Subcutaneous adipose tissue (tissue), 4 donors: ENCODE data around the gene SLC38A8. TPM values are rescaled to one million over a fixed set of nuclear protein-coding genes. Genes with fewer than 3 reads are reported as not detected.

Source experiments
- CTCF ChIP-seq: fragments of 450-650 bp; IDR thresholded peaks from one replicate; pipeline ENCODE4 v1.5.1; 2016; ENCODE audit warnings: low read depth, mild to moderate bottlenecking, control low read depth, antibody characterized with exemption, moderate library complexity
- total RNA-seq, 4 donors: library from RNA; depleted of rRNA; stranded (reverse); fragments of >200 nt; gene quantifications; one replicate each; pipeline ENCODE4 v1.1.0, GENCODE V29; 2016

Gene SLC38A8
- total RNA-seq, 4 donors from 2014 or later, result not detected

GRCh38 chr16:84016477-84016876 is 26.1 kb downstream of the SLC38A8 start:
- no peak for TF ChIP-seq CTCF

GRCh38 chr16:84015399-84015798 is 27.2 kb downstream of the SLC38A8 start:
- TF ChIP-seq CTCF, result no peak

DNA sequence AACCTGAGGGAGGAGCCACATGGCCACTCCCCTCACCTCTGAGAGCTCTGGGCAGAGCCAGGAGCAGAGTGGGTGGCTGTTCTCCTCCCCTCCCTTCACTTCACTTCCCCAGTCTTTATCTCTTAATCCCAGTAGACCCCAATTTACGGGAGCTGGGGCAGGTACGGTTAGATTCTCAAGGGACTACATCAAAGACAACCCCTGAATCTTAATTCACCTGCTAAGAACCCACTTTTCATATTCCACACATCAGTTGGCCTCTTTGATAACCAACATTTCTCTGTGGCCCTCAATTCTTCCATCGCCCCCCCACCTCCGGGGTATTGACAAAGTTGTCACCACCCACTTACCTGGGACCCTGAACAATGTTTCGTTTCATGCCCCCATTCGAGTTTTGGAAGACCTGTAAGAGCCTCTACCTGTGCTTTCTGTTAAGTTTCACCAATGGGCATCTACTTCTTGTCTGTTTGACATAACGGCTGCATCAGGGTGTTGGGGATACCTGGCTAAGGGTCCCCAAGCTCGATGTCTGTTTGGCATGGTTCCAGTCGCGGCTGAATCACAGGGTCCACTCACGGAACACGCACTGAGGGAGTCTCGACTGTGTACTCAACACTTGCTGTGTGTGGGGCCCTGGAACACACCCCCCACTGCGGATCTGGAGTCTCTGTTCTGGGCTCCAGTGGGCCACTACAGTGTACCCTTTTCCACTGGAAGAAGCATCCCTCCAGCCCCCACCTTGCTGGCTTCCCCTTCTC is 27.8 kb downstream of the SLC38A8 start:
- no peak for TF ChIP-seq CTCF

GRCh38 chr16:84013787-84014569 is 28.6 kb downstream of the SLC38A8 start:
- TF ChIP-seq CTCF, result no peak

GRCh38 chr16:84009282-84009681 is 33.3 kb downstream of the SLC38A8 start:
- no peak for TF ChIP-seq CTCF

DNA sequence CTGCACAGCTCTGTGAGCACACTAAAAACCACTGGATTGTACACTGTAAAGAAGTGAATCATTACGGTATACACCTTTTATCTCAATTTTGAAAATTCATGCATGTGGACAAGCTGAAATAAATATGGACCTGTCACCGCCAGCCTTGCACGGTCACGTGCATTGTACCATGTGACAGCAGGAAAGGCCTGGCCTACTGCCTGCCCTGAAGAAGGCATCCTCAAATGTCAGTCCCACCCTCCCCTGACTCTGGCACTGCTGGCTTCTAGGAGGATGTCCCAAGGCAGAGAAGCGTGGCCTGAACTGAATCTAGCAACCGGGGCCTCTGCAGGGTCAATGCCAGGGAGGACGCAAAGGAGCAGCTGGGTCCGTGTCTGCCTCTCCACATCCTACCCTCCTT is 34.6 kb downstream of the SLC38A8 start:
- no peak for TF ChIP-seq CTCF

- TF ChIP-seq CTCF, result no peak
Measured at GRCh38 chr16:84007520-84007919, 35.1 kb downstream of the SLC38A8 start.
